ENCODE results near the gene MAPK11. TPM values are rescaled to one million over a fixed set of nuclear protein-coding genes. Genes with fewer than 3 reads are reported as not detected.

The MAPK11 gene
- total RNA-seq, 4 donors from 2014 or later = 1.6 to 6.4 (median 2.7) TPM

- Histone ChIP-seq H3K4me1 (peaks cover 6 to 15% (median 12%) of the 10 kb centered on the region in 4 donors), H3K9me3 (no peaks in the 10 kb centered on the region), H3K27ac (peak overlapping the region in 3 of 4 donors; percentile 65 to 73 (median 69)), H3K36me3 (no peaks in the 10 kb centered on the region), H3K4me3 (no peak overlapping the region), H3K27me3 (no peaks in the 10 kb centered on the region)
- DNase-seq = no peak
- WGBS, 2 donors (ENCODE audit: low coverage in 1 of 2) = 88 to 100% methylated on average over 1 to 18 of the region's 18 CpGs
- in situ Hi-C loops (cut with MboI; ENCODE audit: low pct_ligation_motif_present in 1 of 4, low pct_unique_long_range_greater_than_20kb in 1 of 4, low sequenced_read_pairs in 3 of 4) = no loop called here
- TF ChIP-seq EP300 (IDR thresholded peaks at IDR 0.05; ENCODE audit: low read depth) = no peak
- no peak for TF ChIP-seq POLR2A (IDR thresholded peaks at IDR 0.05)
- no peak for TF ChIP-seq POLR2AphosphoS5 (IDR thresholded peaks at IDR 0.05)
- TF ChIP-seq CTCF (IDR thresholded peaks at IDR 0.05) = no peak
- intact Hi-C loops (cut with DNase I; ENCODE audit: low total_unique reads) = no loop called here
Measured at GRCh38 chr22:50315289-50316113, 45.3 kb upstream of the MAPK11 start.

- H3K4me3 ChIP-seq = peak overlapping the region in 1 of 4 donors; percentile 24
- peak; percentile 37 for TF ChIP-seq POLR2A (IDR thresholded peaks at IDR 0.05)
- TF ChIP-seq POLR2AphosphoS5 (IDR thresholded peaks at IDR 0.05) = peak in 1 of 3 donors; percentile 18
- no peak for TF ChIP-seq CTCF (IDR thresholded peaks at IDR 0.05)
- TF ChIP-seq EP300 (IDR thresholded peaks at IDR 0.05; ENCODE audit: low read depth) = no peak
- intact Hi-C loops (cut with DNase I; ENCODE audit: low total_unique reads) = no loop called here
Measured at GRCh38 chr22:50314455-50315288, 44.5 kb upstream of the MAPK11 start.

GRCh38 chr22:50314081-50314454 is 43.9 kb upstream of the MAPK11 start:
- no peak for DNase-seq
- in situ Hi-C loops (cut with MboI; ENCODE audit: low pct_ligation_motif_present in 1 of 4, low pct_unique_long_range_greater_than_20kb in 1 of 4, low sequenced_read_pairs in 3 of 4) = no loop called here

More at GRCh38 chr22:50314455-50315288, 44.5 kb upstream of the MAPK11 start:
- H3K27ac ChIP-seq = peak overlapping the region; percentile 57 to 73 (median 67)
- 20 to 30% methylated on average over 4 to 30 of the region's 33 CpGs for WGBS, 2 donors (ENCODE audit: low coverage in 1 of 2)
- in situ Hi-C loops (cut with MboI; ENCODE audit: low pct_ligation_motif_present in 1 of 4, low pct_unique_long_range_greater_than_20kb in 1 of 4, low sequenced_read_pairs in 3 of 4) = no loop called here
- peak; percentile 89 for DNase-seq
- no peaks in the 10 kb centered on the region for H3K9me3 ChIP-seq
- no peaks in the 10 kb centered on the region for H3K27me3 ChIP-seq
- H3K36me3 ChIP-seq = no peaks in the 10 kb centered on the region
- H3K4me1 ChIP-seq = peaks cover 6 to 15% (median 12%) of the 10 kb centered on the region in 4 donors

More at GRCh38 chr22:50314081-50314454, 43.9 kb upstream of the MAPK11 start:
- intact Hi-C loops (cut with DNase I; ENCODE audit: low total_unique reads) = no loop called here
- Histone ChIP-seq H3K27ac (peak overlapping the region; percentile 57 to 73 (median 67)), H3K36me3 (no peaks in the 10 kb centered on the region), H3K27me3 (no peaks in the 10 kb centered on the region), H3K4me3 (peak overlapping the region in 1 of 4 donors; percentile 24), H3K4me1 (peaks cover 6 to 18% (median 14%) of the 10 kb centered on the region in 4 donors), H3K9me3 (no peaks in the 10 kb centered on the region)
- WGBS, 2 donors (ENCODE audit: low coverage in 1 of 2) = 64% methylated on average over 6 of the region's 14 CpGs; no CpG with 5 or more reads in 1 of the 2 donors
- TF ChIP-seq EP300 (IDR thresholded peaks at IDR 0.05; ENCODE audit: low read depth) = no peak
- TF ChIP-seq POLR2AphosphoS5 (IDR thresholded peaks at IDR 0.05) = no peak
- no peak for TF ChIP-seq POLR2A (IDR thresholded peaks at IDR 0.05)
- no peak for TF ChIP-seq CTCF (IDR thresholded peaks at IDR 0.05)

Measured in transverse colon (tissue), 4 donors.